GM19324 (cell line): Measurements from ENCODE around the gene HM13.
"Not testable (repeated sequence)": the region's sequence is repeated elsewhere in the genome, so short reads cannot be mapped to it uniquely, and the experiment has no call there.

Source experiments
- ATAC-seq: cut with Tn5 transposase; IDR thresholded peaks from one replicate; pipeline ENCODE4 v1.9.1; 2021; ENCODE audit warnings: mild to moderate bottlenecking, moderate library complexity; ENCODE audit not compliant: unreplicated experiment, low FRiP score

HM13 gene

GRCh38 chr20:31605902-31606803 is 91.9 kb downstream of the HM13 start:
- no peak for ATAC-seq

GRCh38 chr20:31606804-31607639 is 92.8 kb downstream of the HM13 start:
- no peak for ATAC-seq

- ATAC-seq: no peak
These were observed 93.5 kb downstream of the HM13 start for GRCh38 chr20:31607640-31608250.

GRCh38 chr20:31608251-31608945 is 94.2 kb downstream of the HM13 start:
- ATAC-seq: no peak

- ATAC-seq: not testable (repeated sequence)
These were observed 98.0 kb downstream of the HM13 start for GRCh38 chr20:31612271-31612640.

- ATAC-seq: no peak
These were observed 101.2 kb downstream of the HM13 start for GRCh38 chr20:31615416-31615815.

- ATAC-seq: no peak
These were observed 103.3 kb downstream of the HM13 start for GRCh38 chr20:31617432-31618104.
